GM19438 (cell line): ENCODE measurements around the gene KLHL29.

Experiments
- ATAC-seq: cut with Tn5 transposase; IDR thresholded peaks from one replicate; pipeline ENCODE4 v1.9.1; 2021; ENCODE audit warnings: low read depth; ENCODE audit not compliant: unreplicated experiment

The KLHL29 gene

DNA sequence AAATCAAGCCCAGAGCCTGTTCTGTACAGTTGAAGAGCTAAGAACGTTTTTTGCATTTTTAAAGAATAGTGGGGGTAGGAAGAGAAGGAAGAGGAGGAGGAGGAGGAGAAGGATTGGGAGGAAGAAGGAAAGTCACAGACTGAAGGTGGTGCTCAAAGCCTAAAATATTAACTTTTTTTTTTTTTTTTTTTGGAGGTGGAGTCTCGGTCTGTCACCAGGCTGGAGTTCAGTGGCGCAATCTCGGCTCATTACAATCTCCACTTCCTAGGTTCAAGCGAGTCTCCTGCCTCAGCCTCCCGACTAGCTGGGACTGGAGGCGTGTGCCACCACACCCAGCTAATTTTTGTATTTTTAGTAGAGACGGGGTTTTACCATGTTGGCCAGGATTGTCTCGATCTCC lies 18.3 kb upstream of the KLHL29 start:
- ATAC-seq, result no peak

DNA sequence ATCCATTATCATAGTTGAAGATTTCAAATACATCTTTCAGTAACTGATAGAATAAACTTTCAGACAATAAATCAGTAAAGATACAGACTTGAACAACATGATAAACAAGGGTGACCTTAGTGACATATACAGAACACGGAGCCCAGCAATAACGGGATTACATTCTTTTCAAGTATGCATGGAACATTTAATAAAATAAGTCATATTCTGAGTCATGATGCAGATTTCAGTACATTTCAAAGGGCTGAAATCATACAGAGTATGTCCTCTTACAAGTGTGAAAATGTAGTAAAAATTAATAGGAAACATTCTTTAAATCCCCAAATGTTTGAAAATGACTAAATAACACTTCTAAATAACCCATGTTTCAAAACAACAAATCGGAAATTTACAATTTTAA lies 17.2 kb upstream of the KLHL29 start:
- no peak for ATAC-seq

- no peak for ATAC-seq
Measured at GRCh38 chr2:23373666-23374065, 11.3 kb upstream of the KLHL29 start.

DNA sequence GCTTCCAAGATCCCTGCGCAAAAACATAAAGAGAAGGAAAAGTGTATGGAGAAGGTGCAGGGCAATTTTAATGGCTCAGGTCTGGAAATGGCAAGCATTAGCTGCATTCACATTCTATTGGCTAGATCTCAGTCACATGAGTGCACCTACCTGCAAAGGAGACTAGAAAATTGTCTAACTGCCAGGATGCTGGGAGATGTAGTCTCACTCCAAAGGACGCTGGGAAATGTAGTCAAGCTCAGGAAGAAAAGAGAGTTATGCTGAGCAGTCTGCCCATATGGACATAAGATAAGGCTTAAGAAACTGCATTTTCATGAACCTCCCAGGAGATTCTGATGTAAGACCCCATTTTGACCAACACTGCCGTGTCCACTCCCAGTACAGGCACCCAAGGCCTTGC lies 9.5 kb upstream of the KLHL29 start:
- ATAC-seq, result peak; percentile 56

- no peak for ATAC-seq
Measured at GRCh38 chr2:23376075-23376474, 8.9 kb upstream of the KLHL29 start.

GRCh38 chr2:23376972-23377371 lies 8.0 kb upstream of the KLHL29 start:
- ATAC-seq, result no peak

DNA sequence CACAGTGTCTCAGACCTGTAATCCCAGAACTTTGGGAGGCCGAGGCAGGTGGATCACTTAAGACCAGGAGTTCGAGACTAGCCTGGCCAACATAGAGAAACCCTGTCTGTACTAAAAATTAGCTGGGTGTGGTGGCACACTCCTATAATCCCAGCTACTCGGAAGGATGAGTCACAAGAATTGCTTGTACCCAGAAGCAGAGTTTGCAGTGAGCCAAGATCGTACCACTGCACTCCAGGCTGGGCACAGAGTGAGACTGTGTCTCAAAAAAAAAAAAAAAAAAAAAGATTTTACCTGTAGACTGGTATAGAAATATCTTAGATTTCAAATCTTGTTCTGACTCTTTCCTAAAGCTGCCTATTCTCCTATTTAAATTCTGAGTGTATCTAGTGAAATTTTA lies 7.2 kb upstream of the KLHL29 start:
- no peak for ATAC-seq

- ATAC-seq, result no peak
Measured at GRCh38 chr2:23378496-23378895, 6.5 kb upstream of the KLHL29 start.

DNA sequence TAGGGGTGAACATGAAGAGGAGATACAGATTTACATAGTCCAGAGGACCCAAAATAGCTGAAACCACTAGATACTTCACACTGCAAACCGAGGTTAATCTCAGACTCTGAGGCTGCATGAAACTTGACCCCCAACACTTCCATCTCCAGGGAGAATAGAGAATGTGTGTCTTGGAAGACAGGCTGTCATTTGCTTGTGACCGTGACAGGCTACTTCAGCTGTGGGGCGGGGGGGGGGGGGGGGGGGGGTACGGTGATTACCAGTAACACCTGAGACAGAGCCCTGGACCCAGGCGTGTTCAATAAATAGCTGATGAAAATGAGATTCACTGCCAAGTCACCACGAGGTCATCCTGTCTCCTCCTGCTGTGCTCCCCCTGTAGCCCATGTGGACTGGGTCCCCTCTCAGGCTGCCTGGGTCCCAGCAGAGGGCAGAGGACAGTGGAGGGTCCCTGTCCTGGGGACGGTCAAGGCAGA lies 5.7 kb upstream of the KLHL29 start:
- ATAC-seq, result peak; percentile 52

GRCh38 chr2:23380562-23381065 lies 4.4 kb upstream of the KLHL29 start:
- peak; percentile 44 for ATAC-seq

- ATAC-seq, result no peak
Measured at GRCh38 chr2:23381084-23381483, 3.9 kb upstream of the KLHL29 start.

DNA sequence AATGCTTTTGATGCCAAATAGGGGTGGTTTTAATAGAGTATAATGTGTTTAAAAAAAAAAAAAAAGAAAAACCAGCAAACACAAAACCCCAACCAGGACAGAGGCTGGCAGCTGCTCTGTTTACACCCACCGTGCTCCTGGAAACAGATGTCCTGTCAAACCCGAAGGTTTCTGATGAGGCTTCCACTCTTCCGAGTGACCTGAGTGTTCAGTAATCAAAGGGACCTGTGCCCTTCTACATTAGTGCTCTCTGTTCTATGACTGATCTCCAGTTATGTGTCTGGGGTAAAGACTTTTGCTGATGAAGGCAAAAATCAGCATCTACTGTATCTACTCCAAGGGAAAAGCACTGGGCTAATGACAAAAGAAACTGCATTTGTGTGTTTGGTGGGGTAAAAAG lies 3.5 kb upstream of the KLHL29 start:
- no peak for ATAC-seq

GRCh38 chr2:23383100-23383499 lies 1.9 kb upstream of the KLHL29 start:
- ATAC-seq, result no peak

DNA sequence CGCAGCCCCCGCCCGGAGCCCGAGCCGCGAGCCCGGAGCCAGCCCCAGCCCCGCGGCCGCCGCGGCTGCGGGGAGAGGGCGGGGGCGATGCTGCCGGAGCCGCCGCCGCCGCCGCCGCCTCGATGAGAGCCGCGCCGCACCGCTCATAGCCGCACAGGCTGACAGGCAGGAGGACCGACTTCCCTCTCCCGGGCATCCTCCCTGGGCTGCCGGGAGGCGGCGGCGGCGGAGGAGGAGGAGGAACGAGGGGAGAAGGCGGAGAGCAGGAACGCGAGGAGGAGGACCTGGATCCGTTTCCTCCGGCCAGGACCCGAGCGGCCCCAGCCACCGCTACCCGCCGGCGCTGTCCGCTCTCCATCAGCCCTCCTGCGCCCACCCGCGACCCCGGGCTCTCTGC lies 370 bp downstream of the KLHL29 start:
- peak; percentile 21 for ATAC-seq

GRCh38 chr2:23385748-23386338 lies 864 bp downstream of the KLHL29 start:
- ATAC-seq, result peak; percentile 27

DNA sequence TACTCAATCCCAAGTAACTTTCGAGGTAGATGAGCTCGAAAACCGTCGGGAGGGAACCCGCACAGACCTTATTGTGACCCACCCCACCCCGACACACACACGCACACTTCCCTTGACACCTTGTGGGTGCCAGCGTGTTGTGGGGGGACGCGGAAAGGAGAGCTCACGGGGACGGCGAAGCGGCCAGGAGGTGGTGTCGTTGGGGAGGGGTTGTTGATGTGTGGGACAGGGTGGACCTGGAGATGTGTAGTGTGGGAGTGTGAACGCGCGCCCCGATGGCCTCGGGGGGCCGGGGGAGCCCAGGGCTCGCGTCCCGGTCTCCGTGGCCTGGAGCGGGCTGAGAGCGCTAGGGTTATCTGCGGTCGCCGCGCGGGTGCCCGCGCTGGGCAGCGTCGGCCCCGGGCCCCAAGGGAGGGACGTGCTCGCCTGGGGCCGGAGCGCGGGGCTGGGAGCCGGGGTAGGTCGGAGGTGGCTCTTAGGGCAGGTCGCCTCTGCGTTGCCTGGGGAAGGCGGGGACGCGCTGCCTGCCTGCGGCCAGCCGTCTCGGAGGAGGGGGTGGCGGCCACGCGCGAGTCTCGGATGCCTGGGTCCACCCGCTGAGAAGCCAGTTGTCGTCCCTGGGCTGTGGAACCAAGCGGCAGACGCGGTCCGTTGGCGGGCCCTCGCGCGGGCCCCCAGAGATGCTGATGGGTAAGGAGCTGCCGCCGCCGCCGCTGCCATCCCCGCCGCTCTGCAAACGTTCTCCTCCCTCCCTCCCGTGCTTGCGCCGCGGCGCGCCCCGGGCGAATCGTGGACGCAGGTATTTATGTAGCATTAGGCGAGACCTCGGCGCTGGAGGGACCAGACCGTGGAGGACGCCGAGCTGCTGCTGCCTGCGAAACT lies 1.6 kb downstream of the KLHL29 start:
- no peak for ATAC-seq

- no peak for ATAC-seq
Measured at GRCh38 chr2:23387221-23387550, 2.2 kb downstream of the KLHL29 start.

- ATAC-seq, result no peak
Measured at GRCh38 chr2:23387845-23388244, 2.9 kb downstream of the KLHL29 start.

GRCh38 chr2:23388294-23388693 lies 3.3 kb downstream of the KLHL29 start:
- no peak for ATAC-seq

GRCh38 chr2:23388756-23389514 lies 4.0 kb downstream of the KLHL29 start:
- no peak for ATAC-seq

- ATAC-seq, result no peak
Measured at GRCh38 chr2:23390152-23390551, 5.2 kb downstream of the KLHL29 start.
